Activated T-helper 1 cell treated with anti-CD3 and anti-CD28 coated beads, Interleukin-12 subunit alpha, Interleukin-12 subunit beta, Interleukin-2, Interleukin-4 antibody, amounts not matched to agents 30 ng/mL and 10 ng/mL and 1 ng/mL, durations not matched to agents 14 hours and 24 hours and 36 hours (primary cell): Measurements from ENCODE around the gene COBLL1. TPM values are rescaled to one million over a fixed set of nuclear protein-coding genes. Genes with fewer than 3 reads are reported as not detected.

Source experiments
- DNase-seq: peaks from one replicate; pipeline ENCODE4 v3.0.0; 2021; ENCODE audit warnings: low spot score
- H3K27ac Mint-ChIP-seq: one replicate; pipeline ENCODE4 v1.8.0; 2021; ENCODE audit warnings: mild to moderate bottlenecking, mixed read lengths
- H3K27me3 Mint-ChIP-seq: one replicate; pipeline ENCODE4 v1.8.0; 2022; ENCODE audit warnings: mild to moderate bottlenecking, moderate library complexity, mixed read lengths; ENCODE audit not compliant: insufficient read depth
- H3K36me3 Mint-ChIP-seq: one replicate; pipeline ENCODE4 v1.8.0; 2021; ENCODE audit warnings: low read depth, mixed read lengths
- H3K4me1 Mint-ChIP-seq: one replicate; pipeline ENCODE4 v1.8.0; 2021; ENCODE audit warnings: low read depth, mixed read lengths
- H3K4me3 Mint-ChIP-seq: one replicate; pipeline ENCODE4 v1.8.0; 2021; ENCODE audit warnings: mild to moderate bottlenecking, moderate library complexity, mixed read lengths
- H3K9me3 Mint-ChIP-seq: one replicate; pipeline ENCODE4 v1.8.0; 2021; ENCODE audit warnings: mixed read lengths
- intact Hi-C: fragments of 100-400 bp; cut with micrococcal nuclease; formaldehyde crosslinking; loops from one replicate; pipeline ENCODE4 v1.15.1; 2024
- total RNA-seq: library from RNA; stranded (reverse); gene quantifications from 2 replicates; pipeline ENCODE4 v1.2.3, GENCODE V29; 2022

The COBLL1 gene
- total RNA-seq, 1 donor from 2014 or later = not detected

DNA sequence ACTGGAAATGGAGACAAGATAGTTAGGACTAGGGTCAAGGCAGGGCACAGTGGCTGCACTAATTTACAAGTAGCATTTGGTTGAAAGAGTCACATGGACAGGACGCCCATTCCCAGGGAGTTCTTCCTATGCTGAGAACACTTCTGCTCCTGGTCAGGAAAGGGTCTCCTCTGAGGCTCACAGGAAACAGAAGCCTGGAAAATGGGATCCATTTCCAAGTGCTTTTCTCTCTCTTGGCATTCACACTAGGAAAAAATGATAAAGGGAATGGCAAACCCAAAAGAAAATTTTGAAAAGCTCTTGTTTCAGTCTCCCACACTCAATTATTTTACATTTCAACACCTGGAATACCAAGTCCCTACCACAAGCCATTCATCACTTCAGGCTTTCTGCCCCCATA lies 88.7 kb downstream of the COBLL1 start:
- no peak for DNase-seq
- Mint-ChIP-seq H3K4me1 (no peaks in the 10 kb centered on the region), H3K9me3 (no peaks in the 10 kb centered on the region), H3K4me3 (no peak overlapping the region), H3K27me3 (peaks cover 3% of the 10 kb centered on the region), H3K27ac (no peak overlapping the region), H3K36me3 (no peaks in the 10 kb centered on the region)
- intact Hi-C loops = no loop called here

DNA sequence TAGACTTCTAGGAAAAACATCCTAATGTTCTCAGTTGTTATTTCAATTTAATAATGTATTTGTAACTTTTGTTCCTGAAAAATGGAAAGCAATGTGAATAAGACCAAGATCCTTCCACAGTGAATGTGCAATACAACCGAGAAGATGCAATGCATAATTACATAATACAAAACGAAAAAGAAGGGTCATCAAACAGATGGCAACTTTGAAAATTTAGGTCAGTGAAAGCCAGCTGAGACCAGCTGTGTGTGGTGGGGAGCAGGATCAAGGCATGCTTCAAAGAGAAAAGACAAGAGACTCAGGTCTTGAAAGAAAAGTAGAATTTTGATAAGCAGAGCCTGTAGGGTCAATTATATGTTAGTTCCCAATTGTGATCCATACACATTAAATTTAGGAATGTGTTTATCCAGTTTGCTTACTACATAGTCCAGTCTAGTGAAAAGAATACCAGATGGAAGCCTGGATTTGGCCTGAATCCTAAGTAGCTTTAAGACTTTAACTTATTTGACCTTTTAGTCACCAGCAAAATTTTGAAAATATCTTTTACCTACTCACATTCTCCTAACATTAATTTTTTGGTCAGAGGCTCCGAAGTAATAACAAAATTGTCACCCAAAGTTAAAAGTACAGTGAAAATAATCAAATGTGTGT lies 93.7 kb downstream of the COBLL1 start:
- H3K4me3 Mint-ChIP-seq = no peak overlapping the region
- no peaks in the 10 kb centered on the region for H3K4me1 Mint-ChIP-seq
- no peaks in the 10 kb centered on the region for H3K9me3 Mint-ChIP-seq
- no peak overlapping the region for H3K27ac Mint-ChIP-seq
- H3K36me3 Mint-ChIP-seq = no peaks in the 10 kb centered on the region
- DNase-seq = no peak
- H3K27me3 Mint-ChIP-seq = peaks cover 3% of the 10 kb centered on the region
- intact Hi-C loops = no loop called here

DNA sequence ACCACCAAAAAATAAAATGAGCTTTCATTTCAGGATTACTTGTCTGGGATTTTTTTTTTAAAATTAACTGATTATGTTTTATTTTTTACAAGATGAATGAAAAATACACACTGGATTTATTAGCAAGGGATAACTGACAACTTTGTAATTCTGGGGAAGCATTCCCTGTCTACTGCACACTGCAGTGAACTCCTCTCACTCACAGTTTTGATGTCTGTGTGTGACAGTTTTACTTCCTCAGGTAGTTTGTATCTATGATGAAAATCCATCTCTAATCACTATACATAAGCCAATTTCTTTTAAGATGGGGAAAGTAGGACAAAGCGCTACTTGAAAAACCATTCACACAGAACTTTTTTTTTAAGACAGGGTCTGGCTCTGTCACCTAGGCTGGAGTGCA lies 94.5 kb downstream of the COBLL1 start:
- no peak overlapping the region for H3K4me3 Mint-ChIP-seq
- no peak for DNase-seq
- intact Hi-C loops = no loop called here
- no peak overlapping the region for H3K27ac Mint-ChIP-seq
- no peaks in the 10 kb centered on the region for H3K4me1 Mint-ChIP-seq
- peaks cover 5% of the 10 kb centered on the region for H3K27me3 Mint-ChIP-seq
- H3K36me3 Mint-ChIP-seq = no peaks in the 10 kb centered on the region
- no peaks in the 10 kb centered on the region for H3K9me3 Mint-ChIP-seq

DNA sequence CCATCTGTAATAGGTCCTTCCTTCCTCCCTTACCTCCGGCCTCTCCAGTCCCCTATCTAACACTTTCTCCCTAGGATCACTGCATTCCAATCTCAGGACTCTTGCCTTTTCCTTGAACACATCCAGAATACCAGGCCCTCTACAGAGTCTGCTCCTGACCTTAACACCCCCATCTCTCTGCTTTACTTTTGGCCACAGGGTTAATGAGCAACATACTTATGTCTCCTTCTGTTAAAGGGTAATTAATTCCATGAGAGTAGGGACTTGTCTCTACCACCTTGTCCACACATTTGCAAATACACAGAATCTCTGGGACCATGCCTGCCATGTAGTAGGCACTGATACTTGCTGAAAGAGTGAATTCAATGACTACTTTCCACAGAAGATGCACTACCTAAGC lies 94.9 kb downstream of the COBLL1 start:
- no peak for DNase-seq
- Mint-ChIP-seq H3K27ac (no peak overlapping the region), H3K9me3 (no peaks in the 10 kb centered on the region), H3K27me3 (peaks cover 8% of the 10 kb centered on the region), H3K36me3 (no peaks in the 10 kb centered on the region), H3K4me3 (no peak overlapping the region), H3K4me1 (no peaks in the 10 kb centered on the region)
- intact Hi-C loops = no loop called here

DNA sequence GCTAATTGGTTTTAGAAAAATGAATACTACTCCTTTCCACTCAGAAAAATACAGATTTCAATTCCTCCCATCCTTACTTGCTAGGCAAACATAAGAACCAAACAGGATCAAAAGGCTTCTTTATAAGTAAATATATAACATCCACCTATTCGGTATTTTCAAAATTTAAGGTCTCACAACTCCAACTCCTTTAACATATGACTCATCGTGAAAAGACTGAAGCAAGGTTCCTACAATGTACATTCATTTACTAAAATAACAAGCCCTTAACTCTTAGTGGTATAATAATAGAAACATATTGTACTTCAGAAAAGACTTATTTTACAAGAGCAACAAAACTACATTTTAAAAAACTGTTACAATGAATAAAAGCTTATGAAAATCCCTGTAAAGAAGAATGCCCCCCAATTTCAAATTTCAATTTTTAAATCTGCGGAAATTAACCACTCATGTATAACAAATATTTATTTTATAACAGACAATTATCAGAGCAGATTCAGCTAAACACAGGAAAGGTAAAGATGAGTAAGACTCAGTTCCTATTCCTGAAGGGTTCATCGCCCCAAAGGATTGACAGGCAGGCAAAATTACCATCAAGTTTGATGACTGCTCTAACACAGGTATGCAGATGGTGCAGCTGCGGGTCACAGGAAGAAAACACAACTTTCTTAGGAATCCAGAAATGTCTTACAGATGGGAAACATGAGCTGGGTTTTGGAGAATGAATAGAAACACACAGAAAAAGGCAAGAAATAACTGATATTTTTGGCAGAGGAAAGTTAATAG lies 96.4 kb downstream of the COBLL1 start:
- no peaks in the 10 kb centered on the region for H3K9me3 Mint-ChIP-seq
- DNase-seq = no peak
- peaks cover 9% of the 10 kb centered on the region for H3K27me3 Mint-ChIP-seq
- no peaks in the 10 kb centered on the region for H3K4me1 Mint-ChIP-seq
- H3K36me3 Mint-ChIP-seq = no peaks in the 10 kb centered on the region
- intact Hi-C loops = no loop called here
- no peak overlapping the region for H3K4me3 Mint-ChIP-seq
- H3K27ac Mint-ChIP-seq = no peak overlapping the region

DNA sequence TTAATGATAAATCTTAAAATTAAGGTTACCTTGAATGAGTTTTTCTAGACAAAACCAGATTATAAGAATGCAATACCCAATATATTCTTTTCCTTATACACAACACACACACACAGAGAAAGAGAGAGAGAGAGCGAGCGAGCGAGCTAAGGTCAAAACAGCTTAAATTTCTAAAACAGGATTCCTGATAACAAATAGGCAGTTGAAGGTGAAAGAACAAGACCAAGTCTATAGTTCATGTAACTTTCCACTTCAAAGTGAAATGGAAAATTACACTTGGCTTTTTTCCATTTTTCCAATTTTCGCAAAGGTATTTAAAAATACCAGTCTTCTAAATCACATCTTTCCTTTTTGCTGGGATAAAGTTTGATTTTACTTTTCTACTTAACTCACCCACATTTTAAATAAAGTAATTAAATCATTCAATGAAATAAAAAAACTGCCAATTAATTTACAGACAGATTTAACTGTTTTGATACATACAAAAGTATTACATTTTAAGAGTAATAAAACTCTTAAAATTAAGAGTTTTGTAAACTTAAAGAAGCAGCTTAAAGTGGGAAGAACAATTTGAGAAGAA lies 98.8 kb downstream of the COBLL1 start:
- peaks cover 8% of the 10 kb centered on the region for H3K27me3 Mint-ChIP-seq
- H3K4me3 Mint-ChIP-seq = no peak overlapping the region
- H3K27ac Mint-ChIP-seq = no peak overlapping the region
- DNase-seq = no peak
- H3K9me3 Mint-ChIP-seq = no peaks in the 10 kb centered on the region
- no peaks in the 10 kb centered on the region for H3K4me1 Mint-ChIP-seq
- intact Hi-C loops = no loop called here
- H3K36me3 Mint-ChIP-seq = no peaks in the 10 kb centered on the region

DNA sequence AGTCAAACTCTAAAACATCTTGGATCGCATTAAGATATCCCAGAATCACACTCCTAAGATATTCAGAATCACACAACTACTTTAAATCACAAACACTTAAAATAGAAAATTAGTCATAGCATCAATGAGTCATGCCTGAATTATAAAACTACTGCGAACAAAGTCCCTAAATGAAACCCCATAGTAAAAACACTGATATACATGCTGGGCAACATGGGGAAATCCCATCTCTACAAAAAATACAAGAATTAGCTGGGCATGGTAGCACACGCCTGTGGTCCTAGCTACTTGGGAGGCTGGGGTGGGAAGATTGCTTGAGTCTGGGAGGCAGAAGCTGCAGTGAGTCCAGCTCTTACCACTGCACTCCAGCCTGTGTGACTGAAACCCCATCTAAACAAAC lies 101.7 kb downstream of the COBLL1 start:
- Mint-ChIP-seq H3K4me1 (no peaks in the 10 kb centered on the region), H3K36me3 (no peaks in the 10 kb centered on the region), H3K4me3 (no peak overlapping the region), H3K27ac (no peak overlapping the region), H3K9me3 (no peaks in the 10 kb centered on the region), H3K27me3 (peaks cover 8% of the 10 kb centered on the region)
- no peak for DNase-seq
- intact Hi-C loops = loop anchor here (5.0 kb wide), 1 partner anchor 462 kb away; the partner anchor contains the start of gene SCN3A

DNA sequence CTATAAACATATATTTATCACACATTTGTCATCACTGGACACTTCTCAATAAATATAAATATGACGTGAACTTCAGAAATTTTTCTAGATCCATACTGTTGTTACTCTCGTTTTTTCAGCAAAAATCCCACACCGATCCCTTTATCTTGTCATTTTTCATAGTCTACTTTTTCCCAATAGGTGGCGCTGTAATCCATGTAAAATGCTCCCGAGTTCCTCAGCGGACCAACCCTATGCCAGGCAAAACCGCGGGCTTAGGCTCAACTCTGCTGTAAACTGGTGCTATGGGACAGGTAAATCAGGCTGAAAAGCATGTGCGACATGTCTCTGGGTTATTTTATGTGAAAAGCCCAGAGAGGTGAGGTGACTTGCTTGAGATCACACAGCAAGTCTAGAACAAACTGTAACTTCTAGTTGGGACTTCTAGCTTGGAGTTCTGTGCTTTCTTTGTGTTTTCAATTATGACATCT lies 104.0 kb downstream of the COBLL1 start:
- peaks cover 7% of the 10 kb centered on the region for H3K27me3 Mint-ChIP-seq
- no peaks in the 10 kb centered on the region for H3K36me3 Mint-ChIP-seq
- no peak overlapping the region for H3K27ac Mint-ChIP-seq
- H3K9me3 Mint-ChIP-seq = no peaks in the 10 kb centered on the region
- no peak for DNase-seq
- intact Hi-C loops = loop anchor here (1.0 to 5.0 kb wide), 5 partner anchors 176 to 556 kb away; partner anchors contain the start of gene SCN3A
- no peak overlapping the region for H3K4me3 Mint-ChIP-seq
- no peaks in the 10 kb centered on the region for H3K4me1 Mint-ChIP-seq

DNA sequence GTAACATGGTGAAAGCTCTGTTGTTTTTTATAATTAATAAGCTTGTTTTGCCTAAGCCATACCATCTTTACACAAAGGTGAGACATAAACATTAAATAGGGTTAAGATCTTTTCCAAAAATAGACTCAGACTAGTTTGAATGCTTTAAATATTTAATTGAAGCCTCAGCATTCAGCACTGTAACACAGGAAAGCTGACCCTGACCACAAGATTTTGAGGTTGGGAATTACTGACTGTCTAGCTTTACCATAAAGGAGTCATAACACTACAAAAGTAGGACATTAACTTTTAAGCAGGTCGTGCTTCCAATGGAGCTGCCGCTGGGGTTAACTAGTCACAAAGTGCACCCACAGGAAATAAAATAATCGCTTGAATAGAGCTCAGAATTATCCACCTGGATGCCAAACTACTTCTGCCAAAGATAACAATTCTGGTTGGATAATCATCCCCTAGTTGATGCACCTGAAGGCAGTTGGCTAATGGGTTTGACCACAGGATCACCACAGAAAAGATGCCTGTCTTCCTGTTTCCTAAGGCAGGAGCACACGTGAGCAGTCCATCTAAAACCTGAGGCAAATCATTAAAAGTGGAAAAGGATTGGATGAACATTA lies 106.2 kb downstream of the COBLL1 start:
- intact Hi-C loops = loop anchor here (5.0 kb wide), 1 partner anchor 467 kb away; the partner anchor contains the start of gene SCN3A
- Mint-ChIP-seq H3K27ac (no peak overlapping the region), H3K4me3 (no peak overlapping the region), H3K36me3 (no peaks in the 10 kb centered on the region), H3K9me3 (no peaks in the 10 kb centered on the region), H3K27me3 (no peaks in the 10 kb centered on the region), H3K4me1 (no peaks in the 10 kb centered on the region)
- no peak for DNase-seq

DNA sequence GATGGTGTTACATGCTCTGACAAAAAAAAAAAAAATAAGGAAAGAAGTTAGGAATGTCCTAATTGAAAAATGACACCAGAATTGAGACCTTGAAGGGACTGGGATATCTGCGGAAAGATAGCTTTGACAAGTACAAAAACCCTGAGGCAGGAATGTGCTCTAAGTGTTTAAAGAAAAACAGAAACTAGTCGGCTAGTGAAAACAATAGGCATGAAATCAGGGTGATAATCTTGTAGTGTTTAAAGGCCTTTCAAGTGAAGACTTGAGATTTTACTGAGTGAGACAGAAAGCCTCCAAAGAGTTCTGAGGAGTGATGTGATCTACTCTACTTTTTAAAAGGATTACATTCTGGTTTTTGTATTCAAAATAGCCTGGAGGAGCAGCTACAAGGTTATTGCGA lies 107.4 kb downstream of the COBLL1 start:
- H3K9me3 Mint-ChIP-seq = no peaks in the 10 kb centered on the region
- no peak overlapping the region for H3K4me3 Mint-ChIP-seq
- no peak overlapping the region for H3K27ac Mint-ChIP-seq
- no peak for DNase-seq
- no peaks in the 10 kb centered on the region for H3K36me3 Mint-ChIP-seq
- intact Hi-C loops = no loop called here
- no peaks in the 10 kb centered on the region for H3K4me1 Mint-ChIP-seq
- no peaks in the 10 kb centered on the region for H3K27me3 Mint-ChIP-seq

DNA sequence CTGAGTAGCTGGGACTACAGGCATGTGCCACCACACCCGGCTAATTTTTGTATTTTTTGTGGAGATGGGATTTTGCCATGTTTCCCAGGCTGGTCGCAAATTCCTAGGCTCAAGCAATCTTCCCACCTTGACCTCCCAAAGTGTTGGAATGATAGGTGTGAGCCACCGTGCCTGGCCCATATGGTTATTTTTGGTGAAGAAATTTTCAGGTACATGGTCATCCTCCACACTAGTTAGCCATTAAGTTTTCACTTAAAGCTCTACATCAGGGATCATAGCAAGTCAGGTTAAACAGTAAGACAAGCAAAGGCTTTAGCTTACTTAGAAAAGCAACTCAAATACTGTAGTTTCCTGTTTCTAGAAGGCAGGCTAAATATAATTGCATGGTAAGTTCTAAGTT lies 116.1 kb downstream of the COBLL1 start:
- peaks cover 2% of the 10 kb centered on the region for H3K27me3 Mint-ChIP-seq
- H3K27ac Mint-ChIP-seq = no peak overlapping the region
- H3K4me3 Mint-ChIP-seq = no peak overlapping the region
- no peak for DNase-seq
- no peaks in the 10 kb centered on the region for H3K9me3 Mint-ChIP-seq
- no peaks in the 10 kb centered on the region for H3K4me1 Mint-ChIP-seq
- intact Hi-C loops = no loop called here
- H3K36me3 Mint-ChIP-seq = no peaks in the 10 kb centered on the region

DNA sequence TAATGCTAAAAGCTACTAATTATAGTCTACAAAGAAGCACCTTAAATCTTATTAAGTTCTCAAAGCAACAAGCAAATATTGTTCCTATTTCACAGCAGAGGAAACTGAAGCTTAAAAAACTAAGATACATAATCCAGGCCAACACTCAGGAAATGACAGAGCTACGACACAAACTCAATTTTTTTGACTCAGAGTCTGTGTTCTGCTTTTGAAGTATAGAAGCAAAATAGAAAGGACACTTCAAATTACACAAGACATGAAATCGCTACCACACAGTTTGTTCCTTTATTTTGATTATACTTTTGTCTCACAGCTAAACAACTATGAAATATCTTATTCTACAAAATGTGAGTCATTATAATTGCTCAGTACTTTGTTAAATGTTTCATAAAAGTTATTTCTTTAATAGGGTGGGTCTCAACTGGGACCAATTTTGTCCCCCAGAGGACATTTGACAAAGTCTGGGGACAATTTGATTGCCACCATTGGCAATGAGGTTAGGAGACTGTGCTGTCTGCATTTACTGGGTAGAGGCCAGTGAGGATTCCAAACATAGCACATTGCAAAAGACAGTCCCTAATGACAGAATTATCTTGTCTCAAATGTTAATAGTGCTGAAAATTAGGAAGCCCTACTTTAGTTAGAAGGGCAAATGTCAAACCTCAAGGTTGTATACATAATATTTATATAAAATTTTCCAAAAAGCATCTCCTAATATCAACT lies 118.8 kb downstream of the COBLL1 start:
- Mint-ChIP-seq H3K4me1 (no peaks in the 10 kb centered on the region), H3K36me3 (no peaks in the 10 kb centered on the region), H3K27me3 (peaks cover 7% of the 10 kb centered on the region), H3K27ac (no peak overlapping the region), H3K4me3 (no peak overlapping the region), H3K9me3 (no peaks in the 10 kb centered on the region)
- intact Hi-C loops = no loop called here
- DNase-seq = no peak
